Ovary (tissue), 9 donors: ENCODE measurements around the gene LRRC4C. TPM values are rescaled to one million over a fixed set of nuclear protein-coding genes. Genes with fewer than 3 reads are reported as not detected.

ENCODE experiments used
- DNase-seq, 5 donors: peaks; one replicate each; pipeline ENCODE4 v3.0.0-alpha.2; 2019 to 2020
- H3K27ac ChIP-seq, 2 donors: fragments of 200-600 bp; one replicate each; pipeline versions ENCODE4 v1.5.1 to v1.8.0; 2019 to 2022
- H3K27me3 ChIP-seq: fragments of 200-600 bp; one replicate; pipeline ENCODE4 v1.8.0; 2022
- H3K36me3 ChIP-seq: fragments of 200-600 bp; sonication (generic); one replicate; pipeline ENCODE4 v1.5.1; 2019
- H3K4me1 ChIP-seq: one replicate; pipeline ENCODE4 v1.8.1; 2013; ENCODE audit warnings: mild to moderate bottlenecking, moderate library complexity; ENCODE audit not compliant: insufficient read depth
- H3K4me3 ChIP-seq: fragments of 200-600 bp; sonication (generic); one replicate; pipeline ENCODE4 v1.5.1; 2017
- H3K9me3 ChIP-seq, 2 donors: fragments of 200-600 bp in 1 of 2; sonication (generic) in 1 of 2; one replicate each; pipeline versions ENCODE4 v1.5.1 to v1.8.1; 2013 to 2019; ENCODE audit warnings: mild to moderate bottlenecking in 1 of 2, moderate library complexity in 1 of 2
- CTCF ChIP-seq, 3 donors: fragments of 450-650 bp in 2 of 3; fragments of 200-600 bp in 1 of 3; IDR thresholded peaks; one replicate each; pipeline versions ENCODE4 v1.5.1 to v1.8.0; 2016 to 2022; ENCODE audit warnings: antibody characterized with exemption in 3 of 3, mild to moderate bottlenecking in 1 of 3
- EP300 ChIP-seq: sonication (generic); formaldehyde crosslinking; IDR thresholded peaks from one replicate; pipeline ENCODE4 v1.6.1; 2017; ENCODE audit warnings: antibody characterized with exemption
- POLR2A ChIP-seq: fragments of 450-650 bp; IDR thresholded peaks from one replicate; pipeline ENCODE4 v1.6.1; 2017; ENCODE audit warnings: antibody characterized with exemption, mild to moderate bottlenecking, moderate library complexity
- WGBS, 3 donors: extraction: QIAGEN DNeasy Blood & Tissue Kit in 1 of 3; methylation state at CpG; one replicate each; pipeline versions ENCODE4 v1.1.5 to v1.1.7; 2013 to 2017; 5-methylcytosine and 5-hydroxymethylcytosine counted together
- intact Hi-C, 4 donors: fragments of 100-400 bp; cut with DNase I; formaldehyde crosslinking; loops; one replicate each; pipeline versions ENCODE4 v1.11.0 to v1.15.1; 2022 to 2023
- polyA plus RNA-seq, 2 donors: library from polyadenylated mRNA; stranded (reverse); fragments of 200-250 nt in 1 of 2; fragments of 350-450 nt in 1 of 2; fragmentation: Illumina TruSeq in 1 of 2; extraction: RNeasy Lipid Tissue Mini Kit (QIAGEN cat#74804) in 1 of 2; gene quantifications; one replicate each; pipeline ENCODE4 v1.2.3, GENCODE V29; 2013 to 2014
- total RNA-seq, 7 donors: library from RNA; depleted of rRNA in 2 of 7; stranded (reverse); fragments of >200 nt in 2 of 7; fragmentation: NEBNext Ultra II Directional in 3 of 7; extraction: Animal tissue kit (Norgen Biotek cat#: 25700) in 3 of 7; gene quantifications; one replicate each; pipeline versions ENCODE4 v1.1.0 to v1.2.4, GENCODE V29; 2016 to 2023
- donor health status: DM: no; HTN: no; CAD: no; lungs with moderate emphysema.
- donor health status: DM: no; HTN: no; CAD: no.
- donor health status: Bipolar disorder and iron deficiency.
- donor health status: DM: yes; HTN: yes; CAD: no.
- donor health status: DM: no; HTN: no; CAD: no.
- donor health status: DM: yes; HTN: yes; CAD: no.

Gene LRRC4C
- total and polyA plus RNA-seq, 9 donors, result 0.15 to 12.5 (median 0.78) TPM

GRCh38 chr11:41479179-41479578, 19.7 kb upstream of the LRRC4C start:
- peaks cover 3% of the 10 kb centered on the region for H3K27me3 ChIP-seq
- no peak overlapping the region for H3K27ac ChIP-seq
- intact Hi-C loops, result no loop called here
- no peaks in the 10 kb centered on the region for H3K9me3 ChIP-seq
- H3K4me3 ChIP-seq, result no peak overlapping the region
- DNase-seq, result no peak
- 67 to 86% (median 73%) methylated on average over 1 of the region's 1 CpG for WGBS, 3 donors
- H3K36me3 ChIP-seq, result no peaks in the 10 kb centered on the region
- TF ChIP-seq POLR2A (no peak), CTCF (IDR thresholded peaks at IDR 0.05) (no peak), EP300 (no peak)
- H3K4me1 ChIP-seq, result no peaks in the 10 kb centered on the region

GRCh38 chr11:41461057-41461681, 1.7 kb upstream of the LRRC4C start:
- intact Hi-C loops, result no loop called here
- TF ChIP-seq POLR2A, result no peak
- peak in 1 of 3 donors; percentile 31 for TF ChIP-seq CTCF (IDR thresholded peaks at IDR 0.05)
- Histone ChIP-seq H3K36me3 (no peaks in the 10 kb centered on the region), H3K4me3 (no peak overlapping the region), H3K27me3 (no peaks in the 10 kb centered on the region), H3K9me3 (no peaks in the 10 kb centered on the region), H3K27ac (no peak overlapping the region), H3K4me1 (no peaks in the 10 kb centered on the region)
- no peak for DNase-seq
- WGBS, 3 donors, result 0 to 4% (median 4%) methylated on average over 1 of the region's 1 CpG

- H3K4me3 ChIP-seq, result no peak overlapping the region
- no peaks in the 10 kb centered on the region for H3K36me3 ChIP-seq
- no peak overlapping the region for H3K27ac ChIP-seq
- H3K4me1 ChIP-seq, result no peaks in the 10 kb centered on the region
- H3K9me3 ChIP-seq, result no peaks in the 10 kb centered on the region
- WGBS, 3 donors, result 14 to 20% (median 17%) methylated on average over 7 of the region's 7 CpGs
- no peak for DNase-seq
- intact Hi-C loops, result no loop called here
- no peak for TF ChIP-seq EP300
- TF ChIP-seq POLR2A, result no peak
- no peak for TF ChIP-seq CTCF (IDR thresholded peaks at IDR 0.05)
- H3K27me3 ChIP-seq, result no peaks in the 10 kb centered on the region
Measured at GRCh38 chr11:41458641-41459040, 811 bp downstream of the LRRC4C start.

- DNase-seq, result no peak
- no peaks in the 10 kb centered on the region for H3K27me3 ChIP-seq
- no peaks in the 10 kb centered on the region for H3K4me1 ChIP-seq
- H3K36me3 ChIP-seq, result no peaks in the 10 kb centered on the region
- H3K9me3 ChIP-seq, result no peaks in the 10 kb centered on the region
- no peak overlapping the region for H3K4me3 ChIP-seq
- intact Hi-C loops, result no loop called here
- H3K27ac ChIP-seq, result no peak overlapping the region
- TF ChIP-seq CTCF (IDR thresholded peaks at IDR 0.05) (no peak), POLR2A (no peak), EP300 (no peak)
- WGBS, 3 donors, result 32 to 40% (median 39%) methylated on average over 4 of the region's 4 CpGs
Measured at GRCh38 chr11:41458154-41458553, 1.3 kb downstream of the LRRC4C start.
